GM11168 (cell line): ENCODE data around the gene PCK1.

ENCODE experiments used
- in situ Hi-C: fragments of 300-500 bp; cut with MboI; formaldehyde crosslinking; loops from one replicate; pipeline ENCODE4 v1.12.0; 2022; ENCODE audit warnings: low sequenced_read_pairs; ENCODE audit not compliant: unreplicated experiment

Gene PCK1

DNA sequence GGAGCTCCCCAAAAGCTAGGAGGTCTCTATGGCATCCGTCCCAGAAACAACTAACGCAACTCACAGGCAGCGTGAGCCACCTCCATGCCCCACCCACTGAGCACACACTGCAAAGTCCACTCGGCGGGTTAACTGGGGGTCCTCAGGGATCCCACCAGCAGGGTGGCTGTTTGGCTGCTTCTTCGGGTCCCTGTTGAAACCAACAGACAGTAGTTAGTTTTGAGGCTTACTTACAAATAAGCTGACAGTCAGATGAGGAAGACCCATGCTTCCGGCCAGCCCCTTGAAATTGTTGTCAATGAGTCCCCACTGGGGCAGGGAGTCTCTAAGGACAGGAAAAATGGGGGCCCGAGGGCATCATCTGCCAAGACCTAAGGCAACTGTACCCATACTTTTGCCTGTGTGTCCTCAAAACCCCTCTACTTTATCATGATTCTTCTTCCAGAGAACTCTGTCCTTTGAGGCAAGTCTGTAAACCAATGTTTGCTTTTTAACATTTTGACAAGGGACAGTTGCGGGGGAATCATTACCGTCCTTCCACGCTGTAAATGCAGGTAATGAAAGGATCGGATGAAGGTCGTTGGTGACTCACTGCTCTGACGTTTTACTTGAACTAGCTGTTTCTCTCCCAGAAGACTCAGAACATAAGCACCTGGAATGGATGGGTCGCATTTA is 2.2 kb upstream of the PCK1 start:
- in situ Hi-C loops = no loop called here

DNA sequence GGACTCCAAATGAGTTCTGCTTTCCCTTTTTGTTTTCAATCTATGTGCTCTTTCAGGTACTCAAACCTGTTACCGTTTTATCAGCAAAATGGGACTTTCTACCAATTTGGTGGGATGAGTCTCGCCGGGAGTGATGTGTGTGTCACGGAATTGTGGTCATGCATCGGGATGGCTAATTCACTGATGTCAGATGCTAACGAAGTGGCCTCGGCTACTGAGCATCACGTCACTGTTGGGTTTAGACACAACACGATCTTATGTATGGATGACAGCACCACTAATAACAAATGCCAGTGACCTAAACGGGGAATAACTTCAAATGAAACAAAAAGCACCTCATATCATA is 1.6 kb upstream of the PCK1 start:
- in situ Hi-C loops = no loop called here

DNA sequence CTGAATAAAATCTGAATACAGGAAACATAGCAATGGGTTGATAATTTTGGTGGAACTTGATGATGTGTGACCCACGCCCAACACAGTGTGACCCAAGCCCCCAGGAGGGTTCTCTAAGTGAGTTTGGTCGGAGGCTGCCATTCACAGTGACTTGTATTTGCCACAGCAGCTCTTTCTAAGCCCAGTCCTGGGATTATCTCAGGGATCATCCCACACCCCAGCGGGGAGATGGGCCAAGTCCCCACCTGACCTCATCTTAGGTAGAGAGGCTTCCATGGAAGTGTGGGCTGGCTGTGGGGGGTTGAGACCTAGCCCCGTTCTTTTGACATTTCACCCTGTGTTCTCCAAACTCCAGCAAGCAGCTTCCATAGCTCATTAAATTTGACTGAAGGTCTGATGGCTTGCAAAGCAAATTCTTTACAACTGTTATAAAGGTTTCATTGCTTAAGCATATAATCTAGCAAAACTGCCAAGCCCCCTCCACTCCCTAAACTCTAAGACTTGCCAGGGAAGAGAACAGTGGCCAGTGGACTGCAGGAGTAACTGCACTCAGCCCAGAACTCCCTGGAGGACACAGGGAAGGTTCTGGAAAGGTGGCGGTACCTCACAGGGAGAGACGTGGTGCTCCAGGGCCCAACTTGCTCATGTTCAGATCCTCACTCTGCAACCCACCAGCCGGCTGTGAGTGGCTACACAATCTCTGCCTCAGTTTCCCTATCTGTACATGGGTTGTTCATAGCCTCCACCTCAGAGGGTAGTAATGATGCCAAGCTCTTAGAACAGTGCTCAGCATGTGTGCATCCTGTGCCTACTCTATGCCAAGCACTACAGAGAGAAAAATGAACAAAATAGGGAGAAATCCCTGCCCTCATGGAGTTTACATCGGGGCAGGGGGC is 1.0 kb upstream of the PCK1 start:
- in situ Hi-C loops = no loop called here

DNA sequence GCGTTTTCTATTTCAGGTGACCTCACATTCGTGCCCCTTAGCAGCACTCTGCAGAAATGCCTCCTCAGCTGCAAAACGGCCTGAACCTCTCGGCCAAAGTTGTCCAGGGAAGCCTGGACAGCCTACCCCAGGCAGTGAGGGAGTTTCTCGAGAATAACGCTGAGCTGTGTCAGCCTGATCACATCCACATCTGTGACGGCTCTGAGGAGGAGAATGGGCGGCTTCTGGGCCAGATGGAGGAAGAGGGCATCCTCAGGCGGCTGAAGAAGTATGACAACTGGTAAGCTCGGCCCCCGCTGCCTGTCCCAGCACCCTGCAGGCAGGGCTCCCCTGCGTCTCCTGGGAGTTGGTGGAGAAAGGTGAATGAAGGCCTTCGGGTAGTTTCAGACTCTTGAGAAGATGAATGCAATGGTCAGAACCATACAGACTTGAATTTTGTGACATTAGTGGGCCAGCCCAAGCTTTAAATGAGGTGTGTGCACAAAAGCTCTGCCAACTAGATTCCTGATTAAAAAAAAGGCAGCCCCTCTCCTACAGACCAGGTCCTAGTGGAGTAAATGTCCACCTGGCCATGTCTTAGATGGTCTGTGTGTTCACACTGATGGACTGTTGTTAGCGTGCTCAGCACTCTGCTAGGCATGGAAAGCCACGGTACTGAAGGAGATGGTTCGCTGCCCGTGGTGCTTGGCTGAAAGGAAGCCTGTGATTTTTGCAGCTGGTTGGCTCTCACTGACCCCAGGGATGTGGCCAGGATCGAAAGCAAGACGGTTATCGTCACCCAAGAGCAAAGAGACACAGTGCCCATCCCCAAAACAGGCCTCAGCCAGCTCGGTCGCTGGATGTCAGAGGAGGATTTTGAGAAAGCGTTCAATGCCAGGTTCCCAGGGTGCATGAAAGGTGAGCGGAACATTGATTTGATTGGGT is 708 bp downstream of the PCK1 start:
- in situ Hi-C loops = no loop called here

DNA sequence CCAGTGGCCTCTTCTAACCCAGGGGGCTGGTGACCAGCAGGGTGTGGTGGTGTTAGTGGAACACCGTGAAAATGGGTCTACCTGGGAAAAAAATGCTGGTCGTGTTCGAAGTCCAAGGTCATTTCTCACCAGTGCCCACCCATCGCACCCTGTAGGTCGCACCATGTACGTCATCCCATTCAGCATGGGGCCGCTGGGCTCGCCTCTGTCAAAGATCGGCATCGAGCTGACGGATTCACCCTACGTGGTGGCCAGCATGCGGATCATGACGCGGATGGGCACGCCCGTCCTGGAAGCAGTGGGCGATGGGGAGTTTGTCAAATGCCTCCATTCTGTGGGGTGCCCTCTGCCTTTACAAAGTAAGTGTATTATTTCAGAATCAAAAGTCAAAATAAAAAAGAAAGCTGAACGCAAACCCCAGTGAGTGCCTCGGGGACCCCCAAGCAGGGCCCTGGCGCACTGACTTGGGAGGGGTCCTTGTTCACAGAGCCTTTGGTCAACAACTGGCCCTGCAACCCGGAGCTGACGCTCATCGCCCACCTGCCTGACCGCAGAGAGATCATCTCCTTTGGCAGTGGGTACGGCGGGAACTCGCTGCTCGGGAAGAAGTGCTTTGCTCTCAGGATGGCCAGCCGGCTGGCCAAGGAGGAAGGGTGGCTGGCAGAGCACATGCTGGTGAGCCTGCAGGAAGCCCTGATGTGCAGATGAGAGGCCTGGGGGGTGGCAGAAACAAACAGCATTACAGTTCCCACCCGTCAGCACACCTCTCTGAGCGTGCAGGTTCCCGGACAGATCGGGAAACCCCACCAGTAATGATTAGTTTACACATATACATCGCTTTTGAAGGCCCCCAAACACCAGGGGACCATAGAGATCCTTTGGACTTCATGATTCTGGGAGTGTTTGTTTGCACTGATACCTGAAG is 1.9 kb downstream of the PCK1 start:
- in situ Hi-C loops = no loop called here

DNA sequence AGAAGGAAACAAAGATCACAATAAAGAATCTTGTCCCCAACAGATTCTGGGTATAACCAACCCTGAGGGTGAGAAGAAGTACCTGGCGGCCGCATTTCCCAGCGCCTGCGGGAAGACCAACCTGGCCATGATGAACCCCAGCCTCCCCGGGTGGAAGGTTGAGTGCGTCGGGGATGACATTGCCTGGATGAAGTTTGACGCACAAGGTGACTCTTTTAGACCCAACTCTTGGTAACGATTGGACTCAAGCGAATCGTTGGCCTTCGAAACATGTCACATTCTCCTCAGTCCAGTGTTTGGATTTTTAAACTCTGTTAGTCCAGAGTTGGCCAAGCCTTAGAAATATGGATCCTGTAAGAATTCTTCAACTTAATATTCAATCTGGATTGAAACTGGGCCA is 2.6 kb downstream of the PCK1 start:
- in situ Hi-C loops = no loop called here

DNA sequence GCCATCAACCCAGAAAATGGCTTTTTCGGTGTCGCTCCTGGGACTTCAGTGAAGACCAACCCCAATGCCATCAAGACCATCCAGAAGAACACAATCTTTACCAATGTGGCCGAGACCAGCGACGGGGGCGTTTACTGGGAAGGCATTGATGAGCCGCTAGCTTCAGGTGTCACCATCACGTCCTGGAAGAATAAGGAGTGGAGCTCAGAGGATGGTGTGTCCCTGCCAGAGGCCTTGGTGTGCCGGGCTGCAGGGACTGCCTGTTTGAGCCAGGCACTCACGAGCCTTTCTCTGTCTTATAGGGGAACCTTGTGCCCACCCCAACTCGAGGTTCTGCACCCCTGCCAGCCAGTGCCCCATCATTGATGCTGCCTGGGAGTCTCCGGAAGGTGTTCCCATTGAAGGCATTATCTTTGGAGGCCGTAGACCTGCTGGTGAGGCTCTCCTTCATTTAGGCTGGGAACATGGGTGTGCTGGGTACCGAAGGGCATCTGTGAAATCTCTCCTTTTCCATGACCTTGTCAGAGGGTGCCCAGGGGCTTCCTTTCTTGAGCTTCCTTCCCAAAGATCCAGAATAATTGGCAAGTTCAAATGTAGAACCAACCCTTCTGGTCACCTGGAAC is 3.4 kb downstream of the PCK1 start:
- in situ Hi-C loops = no loop called here

DNA sequence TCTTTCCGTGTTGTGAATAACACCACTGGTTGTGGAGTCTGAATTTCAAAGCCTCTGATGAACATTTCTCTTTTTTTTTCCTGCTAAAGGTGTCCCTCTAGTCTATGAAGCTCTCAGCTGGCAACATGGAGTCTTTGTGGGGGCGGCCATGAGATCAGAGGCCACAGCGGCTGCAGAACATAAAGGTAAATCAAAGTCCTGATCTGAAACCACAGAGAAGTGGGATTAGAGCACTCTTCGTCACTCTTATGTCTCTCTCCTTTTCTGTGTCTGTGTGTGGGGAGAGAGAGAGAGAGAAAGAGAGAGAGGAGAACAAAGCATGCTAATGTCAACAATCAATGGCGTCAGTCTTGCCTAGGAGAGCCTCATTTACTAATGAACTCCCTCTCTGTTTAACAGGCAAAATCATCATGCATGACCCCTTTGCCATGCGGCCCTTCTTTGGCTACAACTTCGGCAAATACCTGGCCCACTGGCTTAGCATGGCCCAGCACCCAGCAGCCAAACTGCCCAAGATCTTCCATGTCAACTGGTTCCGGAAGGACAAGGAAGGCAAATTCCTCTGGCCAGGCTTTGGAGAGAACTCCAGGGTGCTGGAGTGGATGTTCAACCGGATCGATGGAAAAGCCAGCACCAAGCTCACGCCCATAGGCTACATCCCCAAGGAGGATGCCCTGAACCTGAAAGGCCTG is 4.2 kb downstream of the PCK1 start:
- in situ Hi-C loops = no loop called here

DNA sequence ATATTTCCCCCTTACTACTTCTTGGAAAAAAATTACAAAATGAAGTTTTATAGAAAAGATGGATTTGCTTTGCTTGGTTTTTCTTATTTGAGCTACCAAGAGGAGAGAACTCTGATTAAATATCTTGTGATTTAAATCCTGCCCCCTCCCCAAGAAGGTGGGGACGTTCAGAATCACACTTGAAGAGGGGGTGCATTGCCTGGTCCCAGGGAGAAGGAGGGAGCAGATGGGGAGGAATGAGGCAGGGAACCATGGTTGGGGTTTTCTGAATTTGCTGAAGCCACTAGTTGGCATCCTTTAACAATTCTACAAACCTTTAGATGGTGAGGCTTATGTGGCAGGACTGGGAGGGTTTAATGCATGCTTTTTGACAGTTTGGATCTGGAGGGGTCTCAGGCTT is 5.5 kb downstream of the PCK1 start:
- in situ Hi-C loops = no loop called here

DNA sequence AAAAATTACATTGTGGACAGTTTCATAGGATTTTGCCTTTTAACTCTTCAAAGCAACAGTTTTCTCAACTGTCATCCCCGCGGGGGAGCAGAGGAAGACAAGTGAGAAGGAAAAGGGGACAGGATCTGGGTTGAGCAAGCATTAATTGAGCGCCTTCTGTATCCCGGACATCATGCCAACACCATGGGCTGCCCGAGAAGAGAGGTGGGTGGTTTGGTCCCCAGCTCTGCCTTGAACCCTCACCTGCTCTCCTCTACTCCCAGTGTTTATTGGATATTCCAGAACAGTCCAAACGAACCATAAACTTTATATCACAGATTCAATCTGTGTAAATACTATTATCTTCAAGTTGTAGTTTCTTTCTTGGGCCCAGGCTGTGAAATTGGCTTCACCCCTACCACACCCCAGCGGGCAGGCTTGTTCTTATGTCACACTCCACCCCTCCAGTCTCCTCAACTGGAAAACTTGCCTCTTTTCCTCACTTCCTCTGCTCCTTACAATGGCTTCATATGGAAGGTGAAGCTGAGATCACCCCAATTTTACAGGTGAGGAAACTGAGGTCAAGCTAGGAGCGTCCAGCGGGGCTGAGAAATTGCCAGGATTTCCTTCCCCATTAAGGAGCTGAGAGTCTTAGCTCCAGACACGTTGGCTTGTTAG is 6.0 kb downstream of the PCK1 start:
- in situ Hi-C loops = no loop called here

DNA sequence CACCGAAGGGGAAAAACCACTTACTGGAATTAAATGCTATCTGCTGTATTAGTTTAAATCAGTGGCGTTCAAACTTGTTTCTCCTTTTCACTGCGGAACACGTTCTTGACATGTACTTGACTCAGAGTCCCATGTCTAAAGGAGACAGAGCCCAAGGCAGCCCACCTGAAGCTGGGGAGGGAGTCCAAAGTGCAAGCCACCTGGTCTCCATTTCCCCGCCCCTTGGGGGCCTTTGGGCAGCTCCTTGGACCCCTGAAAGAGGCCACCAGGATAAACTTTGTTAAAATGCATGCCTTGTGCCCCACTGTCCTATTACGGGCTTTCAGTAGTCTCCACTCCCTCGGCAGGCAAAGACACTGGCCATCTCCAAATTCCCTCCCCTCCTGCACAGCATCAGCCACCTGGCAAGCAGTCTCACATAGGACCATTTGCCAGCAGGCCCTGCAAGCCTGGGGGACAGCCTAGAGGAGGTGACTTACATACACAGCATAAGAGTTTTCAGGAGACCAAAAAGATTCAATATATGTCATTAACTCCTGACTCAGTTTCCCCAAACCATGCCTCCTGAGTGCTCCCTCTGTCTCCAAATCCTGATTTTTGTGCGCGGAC is 6.7 kb downstream of the PCK1 start:
- in situ Hi-C loops = no loop called here

DNA sequence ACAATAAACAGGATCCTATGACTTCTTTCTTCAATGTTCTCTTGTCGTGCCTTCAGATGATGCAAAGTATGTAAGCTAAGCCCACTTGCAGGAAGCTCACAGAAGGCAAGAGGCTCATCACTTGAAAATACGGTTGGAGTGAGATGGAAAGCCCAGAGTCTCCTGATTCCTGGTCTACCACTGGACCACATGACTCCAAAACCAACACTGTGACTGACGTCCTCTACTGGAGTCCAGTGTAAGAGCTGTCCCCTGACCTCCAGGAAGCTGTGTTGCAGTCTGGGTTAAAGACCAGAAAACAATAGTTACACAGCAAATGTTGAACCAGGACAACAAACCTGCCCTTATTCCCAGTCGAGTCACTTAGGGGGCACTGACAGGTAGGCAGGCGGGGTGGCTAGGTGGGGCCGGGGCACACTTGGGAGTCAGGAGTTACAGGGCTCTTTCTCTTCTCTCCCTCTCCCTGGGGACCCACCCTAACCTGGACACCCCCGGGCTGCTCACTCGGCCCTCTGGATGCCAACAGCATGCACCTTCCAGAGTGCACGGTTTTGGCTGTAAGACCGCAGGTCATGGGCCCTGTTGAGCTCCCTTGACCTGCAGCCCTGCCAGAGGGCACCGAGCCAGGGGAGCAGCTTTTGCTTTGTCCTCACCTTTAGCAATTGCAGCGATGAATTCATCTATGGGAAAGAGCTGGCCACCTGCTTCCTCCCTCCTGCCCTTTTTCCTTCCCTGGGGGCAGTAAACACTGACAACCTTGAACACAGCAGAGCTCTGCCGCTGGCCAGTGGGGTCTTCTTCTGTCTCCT is 7.4 kb downstream of the PCK1 start:
- in situ Hi-C loops = no loop called here

DNA sequence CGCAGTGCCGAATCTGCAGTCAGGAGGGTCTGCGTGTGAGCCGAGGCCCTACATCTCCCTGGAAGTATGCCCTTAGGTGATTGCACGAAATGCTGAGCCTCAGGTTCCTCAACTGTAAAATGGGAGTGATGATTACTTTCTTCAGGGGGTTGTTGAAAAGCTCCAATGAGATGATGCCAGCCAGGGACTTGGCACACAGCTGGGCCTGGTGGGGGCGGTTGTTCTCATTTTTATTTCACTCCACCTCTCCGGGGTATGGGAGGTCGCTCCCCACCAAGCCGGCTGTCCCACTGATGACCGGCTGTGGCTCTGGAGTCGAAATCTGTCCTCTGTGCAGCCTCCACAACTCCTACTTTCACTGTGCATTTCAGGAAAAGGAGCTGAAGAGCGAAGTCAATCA is 8.1 kb downstream of the PCK1 start:
- in situ Hi-C loops = no loop called here

DNA sequence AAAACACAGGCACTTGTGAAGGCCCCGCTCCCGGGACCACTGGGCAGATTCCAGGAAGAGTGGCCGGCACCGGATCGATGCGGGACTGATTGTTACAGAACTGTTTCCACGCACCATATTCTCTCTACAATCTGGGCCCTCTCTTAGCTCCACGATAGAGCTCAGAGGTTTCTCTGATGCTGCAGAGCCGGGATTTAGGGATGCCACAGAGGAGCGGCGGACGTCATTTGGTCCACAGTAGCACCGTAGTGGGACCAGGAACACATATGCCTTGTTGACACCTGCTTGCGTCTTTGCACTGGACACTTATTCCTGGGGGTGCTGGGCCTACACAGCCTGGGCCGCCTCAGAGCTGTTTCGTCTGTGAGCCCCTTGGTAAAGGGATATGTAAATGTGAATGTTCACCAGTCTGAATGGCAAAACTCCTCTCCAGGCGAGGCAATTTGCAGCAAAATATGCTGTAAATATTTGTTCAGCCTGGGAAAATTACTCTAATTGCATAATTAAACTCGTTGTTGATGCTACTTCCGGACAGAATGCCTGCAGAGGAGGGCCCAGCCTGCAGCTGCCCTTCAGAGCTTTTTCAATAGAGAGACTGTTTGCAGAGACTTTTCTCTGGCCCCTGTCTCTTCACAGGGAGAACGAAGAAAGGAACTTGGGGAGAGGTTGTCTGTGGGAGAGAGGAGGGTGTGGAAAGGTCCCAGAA is 9.4 kb downstream of the PCK1 start:
- in situ Hi-C loops = no loop called here

DNA sequence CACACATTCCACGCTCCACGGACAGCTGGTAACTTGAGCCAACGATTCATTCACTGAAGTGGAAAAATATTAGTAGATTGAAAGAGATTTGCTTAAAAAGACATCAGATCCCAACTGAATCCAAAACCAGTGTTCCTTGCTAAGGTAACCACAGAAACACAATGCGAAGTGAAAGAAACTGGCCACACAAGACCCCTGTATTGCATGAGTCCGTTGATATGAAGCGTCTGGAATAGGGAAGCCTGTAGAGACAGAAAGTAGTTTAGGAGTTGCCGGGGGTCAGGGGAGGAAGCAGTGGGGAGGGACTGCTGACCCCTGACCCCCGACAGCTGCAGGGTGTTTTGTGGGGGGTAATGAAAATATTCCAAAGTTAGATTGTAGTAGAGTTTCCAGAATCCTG is 10.0 kb downstream of the PCK1 start:
- in situ Hi-C loops = no loop called here

DNA sequence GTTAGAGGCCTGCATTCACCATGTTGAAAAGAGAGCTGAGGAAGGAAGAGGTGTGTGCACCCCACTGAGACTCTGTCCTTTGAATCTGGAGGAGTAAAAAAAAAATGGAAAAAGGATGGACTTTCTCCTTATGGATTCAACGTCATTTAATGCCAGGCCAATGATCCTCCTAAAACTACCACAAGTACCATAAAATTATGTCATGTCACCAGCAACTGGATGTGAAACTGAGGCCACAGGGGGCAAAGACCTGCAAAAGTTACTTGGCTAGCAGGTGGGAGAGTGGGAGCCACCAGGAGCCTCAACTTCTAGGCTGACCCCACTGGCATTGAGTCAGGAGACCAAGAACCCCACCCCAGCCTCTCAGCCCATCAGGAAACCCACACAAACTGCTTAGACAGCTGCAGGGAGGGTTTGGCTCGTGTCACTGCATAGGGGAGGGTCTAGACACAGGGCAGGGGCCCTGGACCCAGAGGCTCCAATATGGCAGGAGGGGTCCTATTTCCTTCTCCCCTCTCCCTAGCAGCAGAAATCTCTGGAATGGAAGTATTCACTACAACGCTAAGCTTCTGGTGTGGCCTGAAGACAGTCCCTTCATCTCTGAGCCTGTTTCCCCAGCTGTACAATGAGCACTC is 11.0 kb downstream of the PCK1 start:
- in situ Hi-C loops = no loop called here
